T1000 (cell line): ENCODE data around the gene ZFPL1.
"Not testable (repeated sequence)": the region's sequence is repeated elsewhere in the genome, so short reads cannot be mapped to it uniquely, and the experiment has no call there.

Experiments
- DNase-seq: peaks from one replicate; lab custom pipeline; 2025; ENCODE audit warnings: mixed read lengths; lab: John Stamatoyannopoulos, UW

The ZFPL1 gene

DNA sequence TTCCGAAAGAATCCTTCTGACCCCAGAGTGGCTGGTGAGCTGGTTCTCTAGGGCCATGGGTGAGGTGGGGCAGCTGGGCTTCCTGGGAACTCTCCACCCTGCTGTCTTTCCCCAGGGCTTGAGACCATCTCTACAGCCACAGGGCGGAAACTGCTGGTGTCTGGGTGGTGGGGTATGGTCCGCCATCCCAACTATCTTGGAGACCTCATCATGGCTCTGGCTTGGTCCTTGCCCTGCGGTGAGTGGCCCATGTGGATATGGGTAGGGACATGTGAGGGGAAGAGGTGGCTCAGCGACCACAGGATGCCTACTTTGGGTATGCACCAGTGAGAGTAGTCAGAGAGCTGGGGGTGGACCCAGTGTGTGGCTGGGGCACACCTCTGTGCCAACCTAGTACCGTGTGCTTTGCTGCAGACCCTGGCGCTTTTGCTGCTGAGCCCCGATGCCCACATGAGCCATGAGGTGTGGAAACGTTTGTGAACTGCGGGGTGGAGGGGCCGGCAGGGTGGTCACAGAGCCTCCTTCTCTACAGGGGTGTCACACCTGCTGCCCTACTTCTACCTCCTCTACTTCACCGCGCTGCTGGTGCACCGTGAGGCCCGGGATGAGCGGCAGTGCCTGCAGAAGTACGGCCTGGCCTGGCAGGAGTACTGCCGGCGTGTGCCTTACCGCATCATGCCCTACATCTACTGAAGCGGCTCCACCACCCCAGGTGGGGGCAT, 31.5 kb downstream of the ZFPL1 start:
- DNase-seq: no peak

DNA sequence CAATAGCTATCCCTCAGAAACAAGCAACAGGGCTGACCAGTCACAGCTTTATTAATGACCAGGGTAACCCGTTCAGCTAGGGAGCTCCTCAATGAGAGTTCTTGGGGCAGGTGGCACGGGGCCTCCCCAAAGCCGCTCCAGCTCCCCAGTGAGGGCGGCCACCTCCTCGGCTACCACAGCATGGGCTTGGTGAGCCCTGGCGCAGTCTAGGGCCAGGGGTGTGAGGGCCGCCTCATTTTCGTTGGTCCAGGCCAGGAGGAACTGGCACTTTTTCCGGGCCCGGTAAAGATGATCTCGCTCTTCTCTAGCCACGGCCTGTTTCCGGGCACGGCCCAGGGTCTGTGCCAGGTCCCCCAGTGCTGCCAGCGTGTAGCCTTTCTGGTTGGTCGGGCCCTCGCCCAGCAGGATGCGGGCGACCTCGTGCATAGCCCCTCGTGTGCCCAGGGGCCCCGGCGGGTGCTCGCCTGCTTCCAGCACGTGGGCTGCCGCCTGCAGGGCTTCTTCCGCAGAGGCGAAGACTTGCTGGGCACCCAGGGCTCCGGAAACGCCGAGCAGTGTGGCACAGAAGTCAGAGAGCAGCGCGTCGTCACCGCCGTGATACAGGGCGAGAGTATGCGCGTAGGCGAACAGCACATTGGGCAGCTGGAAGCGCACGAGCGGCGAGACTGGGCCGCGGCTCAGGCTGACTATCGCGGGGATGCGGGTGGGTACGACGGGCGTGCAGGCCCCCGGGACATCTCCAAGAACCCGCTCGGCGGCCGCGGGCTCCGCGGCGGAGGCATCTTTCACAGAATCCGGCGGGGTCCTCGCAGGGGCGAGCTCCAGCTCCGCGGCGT, 32.6 kb downstream of the ZFPL1 start:
- no peak for DNase-seq

DNA sequence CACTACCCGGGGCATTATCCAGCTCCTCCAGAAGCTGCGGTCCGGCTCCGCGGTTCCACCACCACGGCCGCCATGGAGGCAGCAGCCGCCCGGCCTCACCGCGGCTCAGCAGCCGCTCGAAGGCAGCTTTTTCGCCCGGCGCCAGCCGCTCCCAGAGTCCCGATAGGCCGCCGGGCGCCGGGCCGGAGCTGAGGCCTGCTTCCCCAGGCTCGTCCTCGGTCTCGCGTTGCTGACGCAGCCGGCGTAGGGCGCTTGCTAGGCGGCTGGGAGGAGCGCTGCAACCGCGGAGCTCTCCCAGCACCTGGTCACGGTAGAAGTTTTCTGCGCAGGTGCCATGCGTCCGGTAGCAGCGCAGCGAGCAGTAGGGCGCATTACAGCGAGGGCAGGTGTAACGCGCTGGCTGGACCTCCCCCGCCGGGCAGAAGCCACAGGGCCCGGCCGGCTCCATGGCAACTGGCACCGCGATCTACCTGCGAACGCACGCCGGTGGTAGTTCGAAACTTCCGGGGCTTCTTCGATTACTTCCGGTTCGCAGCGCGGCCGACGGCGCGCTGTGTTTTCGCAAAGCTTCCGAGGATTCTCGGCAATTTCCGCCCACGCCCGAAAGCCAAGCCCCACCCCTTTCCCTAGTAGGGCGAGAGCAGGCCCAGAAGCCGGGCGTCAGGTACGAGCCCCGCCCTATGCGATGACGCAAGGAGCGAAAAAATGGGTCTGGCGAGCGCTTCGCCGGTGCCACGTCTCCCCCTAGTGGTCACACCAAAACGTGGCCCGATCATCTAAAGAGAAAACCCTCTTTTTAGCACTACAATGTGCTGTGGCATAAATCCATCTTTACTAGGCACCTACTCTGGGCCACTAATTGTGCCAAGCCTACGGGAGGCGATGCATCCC, 33.4 kb downstream of the ZFPL1 start, which contains the start of gene ZNHIT2:
Gene ZNHIT2, minus strand, starts transcription at position 496 of the 891 bp plus-strand sequence. Its CDS starts 48 bp downstream, at position 448.
- peak; percentile 99 for DNase-seq

- no peak for DNase-seq
Observed at GRCh38 chr11:65118097-65118837, 34.2 kb downstream of the ZFPL1 start.

- DNase-seq: not testable (repeated sequence)
Observed at GRCh38 chr11:65118891-65119669, 35.1 kb downstream of the ZFPL1 start.

- no peak for DNase-seq
Observed at GRCh38 chr11:65119670-65119995, 35.6 kb downstream of the ZFPL1 start.

- DNase-seq: no peak
Observed at GRCh38 chr11:65120831-65121230, 36.8 kb downstream of the ZFPL1 start.

- no peak for DNase-seq
Observed at GRCh38 chr11:65121447-65121864, 37.4 kb downstream of the ZFPL1 start.

DNA sequence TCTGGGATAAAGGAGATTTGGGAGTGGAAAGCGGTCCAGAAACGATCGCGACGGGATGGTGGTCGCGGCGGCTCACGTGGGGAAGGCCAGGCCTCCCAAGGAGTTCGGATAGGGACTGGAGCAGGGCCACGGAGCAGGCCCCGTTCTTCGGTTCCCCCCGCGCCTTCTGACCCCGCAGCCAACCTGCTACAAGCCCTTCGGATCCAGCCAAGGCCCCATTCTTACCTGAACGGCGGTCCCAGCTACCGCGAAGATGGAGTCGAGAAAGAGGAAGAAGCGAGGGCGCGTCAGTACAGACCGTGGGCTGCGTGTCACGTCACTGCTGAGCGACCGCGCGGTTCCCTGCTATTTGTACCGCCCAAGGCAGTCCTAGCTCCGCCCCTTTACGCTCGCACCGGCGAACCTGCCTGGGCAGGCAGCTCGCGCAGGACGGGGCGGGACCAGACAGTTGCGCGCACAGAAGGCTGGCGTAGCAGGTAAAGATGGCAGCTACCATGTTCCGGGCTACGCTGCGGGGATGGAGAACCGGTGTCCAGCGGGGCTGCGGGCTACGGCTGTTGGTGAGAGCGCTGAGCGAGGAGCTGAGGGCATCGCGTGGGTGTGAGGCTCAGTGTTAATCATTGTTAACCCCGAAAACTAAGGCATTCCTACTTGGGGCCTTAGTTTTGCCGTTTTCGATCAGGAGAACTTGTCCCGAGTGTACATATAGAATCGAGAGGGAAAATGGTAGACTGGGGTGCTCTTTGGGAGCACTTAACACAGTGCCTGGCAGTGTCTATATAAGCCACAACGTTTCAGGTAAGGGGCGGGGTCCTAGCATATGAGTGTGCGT, 38.1 kb downstream of the ZFPL1 start, which contains the start of the genes FAU and MRPL49:
Gene FAU, minus strand, starts transcription at position 270 of the 832 bp plus-strand sequence. CDS start 321 bp downstream, outside the sequence.
Gene MRPL49, plus strand, starts transcription at position 457 of the 832 bp plus-strand sequence. Its CDS starts 26 bp downstream, at position 483.
- peak; percentile 92 for DNase-seq

DNA sequence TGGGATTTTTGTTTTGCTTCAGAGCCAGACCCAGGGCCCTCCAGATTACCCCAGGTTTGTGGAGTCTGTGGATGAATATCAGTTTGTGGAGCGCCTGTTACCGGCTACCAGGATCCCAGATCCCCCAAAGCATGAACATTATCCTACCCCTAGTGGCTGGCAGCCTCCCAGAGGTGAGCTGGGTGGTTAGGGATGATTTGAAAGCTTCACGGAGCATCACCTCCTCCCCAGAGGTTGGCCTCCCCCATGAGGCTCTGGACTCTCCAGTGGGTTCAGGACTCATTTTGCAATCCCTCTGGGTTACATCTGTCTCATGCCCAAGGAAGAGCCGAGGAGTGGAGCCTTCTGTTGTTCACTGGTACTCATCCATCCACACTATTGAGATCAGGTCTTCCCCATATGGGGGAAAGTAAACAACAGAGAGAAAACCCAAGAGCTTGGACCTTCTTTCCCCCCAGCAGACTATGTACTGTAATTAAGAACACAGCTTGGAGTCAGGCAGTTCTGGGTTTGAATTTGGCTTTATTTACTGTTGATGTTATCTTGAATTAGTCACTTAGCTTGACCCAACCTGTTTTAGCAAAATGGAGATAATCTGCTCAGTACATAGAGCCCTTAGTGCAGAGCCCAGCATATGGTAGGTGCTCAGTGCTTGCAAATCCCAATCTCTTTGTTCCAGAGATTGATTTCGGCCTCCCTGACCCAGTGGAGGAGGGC, 40.6 kb downstream of the ZFPL1 start:
- no peak for DNase-seq

DNA sequence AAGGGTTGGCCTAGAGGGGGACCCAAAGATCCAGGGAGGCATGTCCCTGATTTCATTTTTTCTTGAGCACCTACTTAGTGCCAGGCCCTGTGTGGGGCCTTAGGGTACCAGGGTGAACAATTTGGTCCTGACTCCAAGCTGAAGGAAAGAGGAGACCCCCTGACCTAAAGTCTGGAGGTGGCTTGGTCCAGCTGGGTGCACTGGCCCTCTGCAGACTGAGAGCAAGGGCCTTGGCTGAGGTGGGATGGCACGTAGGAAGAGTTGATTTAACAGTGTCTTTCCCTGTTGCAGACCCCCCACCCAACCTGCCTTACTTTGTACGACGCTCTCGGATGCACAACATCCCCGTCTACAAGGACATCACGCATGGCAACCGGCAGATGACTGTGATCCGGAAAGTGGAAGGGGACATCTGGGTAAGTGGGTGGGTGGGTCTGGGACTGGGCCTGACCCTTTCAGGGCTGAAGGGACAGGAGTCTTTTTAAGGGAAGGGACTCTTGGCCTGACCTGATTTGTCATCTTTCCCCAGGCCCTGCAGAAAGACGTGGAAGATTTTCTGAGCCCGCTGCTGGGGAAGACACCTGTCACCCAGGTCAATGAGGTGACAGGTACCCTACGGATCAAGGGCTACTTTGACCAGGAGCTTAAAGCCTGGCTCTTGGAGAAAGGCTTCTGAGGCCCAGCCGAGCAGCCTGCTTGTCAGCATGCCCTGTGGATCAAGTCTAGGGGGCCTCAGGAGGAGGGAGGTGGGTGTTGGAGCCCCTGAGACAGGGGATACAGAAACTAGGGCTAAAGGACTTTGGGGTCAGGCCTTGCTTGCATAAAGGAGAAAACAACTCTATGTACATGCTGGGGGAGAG, 41.4 kb downstream of the ZFPL1 start:
- DNase-seq: no peak

DNA sequence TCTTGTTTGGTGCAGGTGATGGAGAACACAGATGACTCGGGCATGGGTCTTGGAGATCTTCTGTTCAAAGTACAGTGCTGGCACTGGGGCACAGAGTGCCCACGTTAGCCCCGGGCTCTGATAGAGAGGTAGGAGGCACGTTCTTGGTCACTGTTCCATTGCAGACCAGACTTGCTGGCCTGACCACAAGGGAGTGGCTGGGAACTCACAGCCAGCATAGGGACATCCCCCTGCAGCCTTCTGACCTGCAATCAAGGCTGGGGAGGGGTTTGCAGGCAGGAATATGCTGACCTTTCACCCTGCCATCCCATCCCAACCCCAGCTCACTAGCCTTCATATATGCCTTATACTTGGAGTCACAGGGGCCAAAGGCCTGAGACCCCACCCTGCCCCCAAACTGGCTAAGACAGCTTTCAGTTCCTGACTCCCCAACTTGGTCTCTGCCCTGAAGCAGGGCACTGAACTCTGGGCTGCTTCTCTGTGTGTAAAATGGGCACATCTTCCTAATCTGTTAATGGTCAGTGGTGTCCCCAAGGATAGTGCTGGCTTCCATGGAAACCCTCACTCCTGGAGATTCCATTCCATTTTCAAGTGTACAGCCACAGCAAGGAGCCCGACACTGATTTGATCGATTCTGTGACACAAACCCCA, 42.7 kb downstream of the ZFPL1 start:
- DNase-seq: no peak

DNA sequence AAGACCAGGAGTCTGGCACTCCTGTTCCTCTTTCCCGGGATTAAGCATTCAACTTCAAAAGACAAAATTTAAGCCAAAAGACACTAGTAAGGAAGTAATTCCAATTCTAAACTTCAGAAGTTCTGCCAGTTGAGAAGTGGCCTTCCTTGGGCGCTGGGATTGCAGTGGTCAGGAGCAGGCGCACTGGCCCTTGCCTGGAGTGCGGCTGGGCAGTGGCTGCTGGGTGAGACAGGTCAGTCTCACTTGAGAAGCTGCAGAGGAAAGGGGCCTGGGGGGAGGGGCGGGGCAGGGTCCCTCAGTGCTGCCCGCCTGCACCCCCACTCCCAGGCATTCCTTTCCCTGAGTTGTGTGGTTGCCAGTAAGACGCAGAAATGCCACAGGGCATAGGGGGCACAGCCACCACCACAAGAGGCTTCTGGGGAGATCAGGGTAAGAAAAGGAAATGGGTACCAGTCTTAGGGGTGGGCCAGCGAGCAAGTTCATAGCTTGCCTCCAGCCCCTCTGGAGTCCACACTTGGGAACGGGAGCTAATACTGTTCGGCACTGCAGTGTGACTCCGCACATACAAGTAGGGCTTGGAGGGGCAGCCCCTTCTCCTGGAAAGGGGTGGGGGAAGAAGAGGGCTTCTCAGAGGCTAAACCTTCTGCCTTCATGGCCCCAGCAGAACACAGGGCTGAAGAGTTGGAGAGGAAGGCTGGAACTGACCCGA, 43.6 kb downstream of the ZFPL1 start:
- no peak for DNase-seq

DNA sequence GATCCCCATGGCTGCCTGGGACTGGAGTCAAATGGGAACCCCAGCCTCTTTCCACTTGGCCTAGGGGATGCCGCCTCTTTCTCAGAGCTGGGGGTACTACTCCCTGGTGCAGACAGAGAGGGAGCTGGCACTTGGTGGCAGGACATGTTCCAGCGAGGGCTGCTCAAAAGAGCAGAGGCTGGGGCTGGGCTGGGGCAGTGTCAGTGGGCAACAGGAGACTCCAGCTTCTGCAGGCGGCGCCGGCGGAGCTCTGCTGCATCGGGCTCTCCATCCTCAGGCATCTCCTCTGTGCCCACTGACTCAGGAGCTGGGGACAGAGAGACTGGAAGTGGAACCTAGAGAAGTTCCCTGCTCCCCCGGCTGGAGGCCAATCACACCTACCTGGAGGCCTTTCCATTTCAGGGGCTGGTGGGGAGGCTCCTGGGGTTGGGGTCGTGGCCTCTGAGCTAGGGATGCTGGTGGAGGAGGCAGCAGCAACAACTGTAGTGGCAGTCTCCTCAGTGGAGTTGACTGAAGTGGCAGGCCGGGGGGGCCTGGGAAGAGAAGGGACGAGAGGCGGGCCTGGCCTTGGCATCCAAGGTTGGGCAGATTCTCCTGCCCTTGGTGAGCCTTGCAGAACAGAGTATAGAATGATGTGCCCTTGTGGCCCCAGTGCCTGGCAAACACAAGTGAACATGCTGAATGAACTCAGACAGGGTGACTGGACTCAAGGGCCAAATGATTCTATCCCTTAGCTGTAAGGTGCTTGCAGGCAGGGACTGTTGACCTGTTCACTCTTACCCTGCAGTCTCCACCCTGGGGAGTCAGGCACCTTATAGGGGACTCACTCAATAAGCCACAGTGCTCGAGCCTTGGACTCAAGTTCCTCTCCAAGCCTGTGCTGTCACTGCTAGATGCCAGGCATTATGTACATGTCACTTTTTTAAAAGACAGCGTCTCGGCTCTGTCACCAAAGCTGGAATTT, 44.4 kb downstream of the ZFPL1 start:
- DNase-seq: no peak

- DNase-seq: no peak
Observed at GRCh38 chr11:65129649-65130441, 45.8 kb downstream of the ZFPL1 start.
